Left renal pelvis (tissue), 4 donors: ENCODE measurements around the gene LHX5. TPM values are rescaled to one million over a fixed set of nuclear protein-coding genes. Genes with fewer than 3 reads are reported as not detected.

ENCODE experiments used
- DNase-seq, 4 donors: peaks; one replicate each; pipeline ENCODE4 v3.0.0-alpha.2; 2013; ENCODE audit warnings: low read depth in 4 of 4, low spot score in 3 of 4
- polyA plus RNA-seq, 4 donors: library from polyadenylated mRNA; unstranded; fragments of 120-200 nt; gene quantifications; one replicate each; pipeline ENCODE4 v1.2.1, GENCODE V29; 2013; ENCODE audit not compliant: insufficient read length in 4 of 4

The LHX5 gene
- polyA plus RNA-seq, 4 donors = not detected

DNA sequence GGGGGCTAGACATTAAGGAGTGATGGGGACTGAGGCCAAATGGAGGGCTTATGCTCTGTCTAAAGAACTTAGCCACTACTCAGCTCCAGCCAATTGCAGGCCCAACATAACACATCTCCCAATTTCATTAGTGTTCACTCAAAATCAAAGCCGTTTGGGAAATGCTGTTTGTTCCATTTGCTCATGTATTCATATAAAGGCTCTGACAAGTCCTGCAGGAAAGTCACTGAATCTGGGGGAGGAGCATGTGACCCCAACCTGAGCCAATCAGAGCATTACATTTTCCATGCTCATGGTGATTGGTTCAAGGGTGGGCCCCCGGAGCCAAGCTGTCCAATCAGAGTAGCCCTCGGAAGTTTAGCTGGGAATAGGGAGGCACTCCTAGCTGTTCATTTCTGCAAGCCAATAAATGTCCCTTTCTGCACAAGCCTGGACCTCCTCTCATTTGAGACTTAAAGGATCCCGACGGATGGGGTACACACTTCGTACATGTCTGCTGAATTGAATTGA is 28.6 kb downstream of the LHX5 start:
- no peak for DNase-seq

DNA sequence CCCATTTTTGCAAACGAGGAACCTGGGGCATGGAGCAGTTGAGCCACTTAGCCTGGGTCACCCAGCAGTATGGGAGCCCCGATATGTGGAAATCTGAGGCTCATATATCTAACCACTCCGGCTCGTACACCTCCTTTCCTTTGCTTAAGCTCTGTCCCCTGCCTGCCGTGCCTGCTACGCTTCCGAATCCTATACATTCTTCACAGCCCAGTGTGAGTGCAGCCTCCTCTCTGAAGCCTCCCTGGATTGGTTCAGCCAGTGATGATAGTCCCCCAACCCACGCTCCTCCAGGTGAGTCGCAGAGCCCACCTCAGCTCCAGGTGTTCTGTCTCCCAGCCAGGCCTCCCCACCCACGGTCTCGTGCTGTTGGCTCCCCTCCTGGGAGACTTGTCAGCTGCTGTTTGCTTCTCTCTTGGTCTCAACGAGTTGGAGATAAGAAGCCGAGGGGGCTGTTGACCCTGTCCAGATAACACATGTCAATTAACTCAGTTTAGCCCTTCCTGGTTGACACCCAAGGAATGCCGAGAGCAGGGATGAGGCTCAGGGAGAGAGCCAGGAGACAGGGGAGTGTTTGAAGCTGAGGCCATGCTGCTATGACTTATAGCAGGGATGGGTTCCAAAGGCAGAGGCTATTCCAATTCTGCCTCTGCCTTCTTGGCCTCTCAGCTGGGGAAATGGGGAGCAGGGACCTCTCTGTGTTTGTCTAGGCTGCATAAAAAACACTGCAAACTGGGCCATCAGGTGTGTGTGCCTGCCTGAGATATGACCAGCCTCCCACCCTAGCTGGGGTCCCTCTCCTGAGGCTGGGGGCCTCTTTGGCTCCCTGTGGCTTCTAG is 30.5 kb downstream of the LHX5 start:
- DNase-seq = no peak

DNA sequence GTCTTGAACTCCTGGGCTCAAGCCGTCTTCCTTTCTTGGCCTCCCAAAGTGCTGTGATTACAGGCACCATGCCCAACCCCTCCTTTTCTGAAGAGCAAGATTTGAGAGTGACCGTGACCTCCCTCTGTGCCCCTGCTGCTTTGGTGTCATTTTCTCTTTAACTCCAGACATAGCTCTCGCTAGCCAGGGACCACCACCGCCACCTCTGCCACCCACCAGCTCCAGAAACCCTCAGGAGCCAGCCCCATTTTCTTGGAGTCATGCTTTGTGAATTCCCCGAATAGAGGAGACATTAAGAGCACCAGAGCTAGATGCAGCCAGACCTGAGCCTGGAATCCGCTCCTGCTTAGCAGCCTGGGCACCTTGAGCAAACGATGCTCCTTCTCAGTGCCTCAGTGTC is 31.3 kb downstream of the LHX5 start:
- no peak for DNase-seq

DNA sequence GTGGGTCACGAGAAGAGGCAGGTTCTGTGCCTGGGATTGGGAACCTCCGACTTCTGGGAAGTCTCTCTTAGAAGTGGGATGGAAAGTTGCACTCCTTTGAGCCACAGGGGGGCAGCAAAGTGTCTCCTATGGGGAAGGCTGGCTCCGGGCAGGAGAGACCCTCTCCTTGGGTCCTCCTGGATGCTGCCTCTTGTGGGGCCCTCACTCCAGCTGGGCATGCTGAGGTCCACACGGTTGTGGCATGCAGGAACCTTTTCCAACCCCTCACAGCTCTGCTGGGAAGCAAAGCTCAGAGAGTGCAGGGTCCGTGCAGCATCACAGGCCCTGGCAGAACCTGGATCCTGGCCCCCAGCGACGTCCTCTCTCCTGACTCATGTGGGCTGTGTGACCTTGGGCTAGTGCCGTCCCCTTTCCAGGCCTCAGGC is 32.1 kb downstream of the LHX5 start:
- DNase-seq = peak in 1 of 4 donors; percentile 41

DNA sequence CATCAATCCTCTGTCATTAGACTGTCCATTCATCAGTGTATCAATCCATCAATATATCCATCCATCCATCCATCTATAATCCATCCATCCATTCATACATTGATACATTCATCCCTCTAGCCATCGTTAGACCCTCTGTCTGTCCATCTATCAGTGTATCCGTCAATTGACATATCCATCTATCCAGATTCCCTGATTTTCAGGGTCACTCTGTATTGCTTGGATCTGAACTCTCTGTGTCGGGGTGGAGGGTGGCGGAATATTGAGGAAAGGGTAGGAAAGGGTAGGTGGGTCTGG is 32.4 kb downstream of the LHX5 start:
- DNase-seq = no peak

DNA sequence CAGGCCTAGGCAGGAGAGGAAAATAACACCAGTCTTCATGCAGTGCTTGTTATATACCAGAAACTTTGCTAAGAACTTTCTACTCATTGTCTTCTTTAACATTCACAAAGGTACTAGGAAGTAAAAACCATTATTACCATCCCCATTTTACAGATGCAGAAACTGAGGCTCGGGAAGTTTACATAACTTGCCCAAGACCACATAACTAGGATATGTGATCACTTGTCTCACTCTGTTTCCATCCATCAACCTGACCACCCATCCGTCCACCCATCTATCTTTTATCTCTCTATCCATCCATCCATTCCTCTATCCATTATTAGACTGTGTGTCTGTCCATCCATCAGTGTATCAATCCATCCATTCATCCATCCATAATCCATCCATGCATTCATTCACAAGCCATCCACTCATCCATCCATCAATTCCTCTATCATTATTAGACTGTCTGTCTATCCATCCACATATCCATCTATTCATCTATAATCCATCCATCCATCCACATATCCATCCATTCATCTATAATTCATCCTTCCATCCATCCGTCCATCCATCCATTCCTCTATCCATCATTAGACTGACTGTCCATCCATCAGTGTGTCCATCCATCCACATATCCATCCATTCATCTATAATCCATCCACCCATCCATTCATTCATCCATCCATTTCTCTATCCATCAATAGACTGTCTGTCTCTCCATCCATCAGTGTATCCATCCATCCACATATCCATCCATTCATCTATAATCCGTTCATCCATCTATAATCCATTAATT is 33.0 kb downstream of the LHX5 start:
- DNase-seq = no peak

DNA sequence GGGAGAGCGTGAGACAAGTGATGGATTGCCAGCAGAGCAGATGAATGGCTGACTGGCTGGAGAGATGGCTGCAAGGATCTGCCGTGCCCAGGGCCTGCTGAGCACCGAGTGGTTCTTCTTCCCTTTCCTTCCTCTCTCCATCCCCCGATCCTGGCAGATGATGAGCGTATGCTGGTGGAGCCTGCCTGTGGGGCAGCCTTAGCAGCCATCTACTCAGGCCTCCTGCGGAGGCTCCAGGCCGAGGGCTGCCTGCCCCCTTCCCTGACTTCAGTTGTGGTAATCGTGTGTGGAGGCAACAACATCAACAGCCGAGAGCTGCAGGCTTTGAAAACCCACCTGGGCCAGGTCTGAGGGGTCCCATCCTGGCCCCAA is 34.0 kb downstream of the LHX5 start:
- no peak for DNase-seq

DNA sequence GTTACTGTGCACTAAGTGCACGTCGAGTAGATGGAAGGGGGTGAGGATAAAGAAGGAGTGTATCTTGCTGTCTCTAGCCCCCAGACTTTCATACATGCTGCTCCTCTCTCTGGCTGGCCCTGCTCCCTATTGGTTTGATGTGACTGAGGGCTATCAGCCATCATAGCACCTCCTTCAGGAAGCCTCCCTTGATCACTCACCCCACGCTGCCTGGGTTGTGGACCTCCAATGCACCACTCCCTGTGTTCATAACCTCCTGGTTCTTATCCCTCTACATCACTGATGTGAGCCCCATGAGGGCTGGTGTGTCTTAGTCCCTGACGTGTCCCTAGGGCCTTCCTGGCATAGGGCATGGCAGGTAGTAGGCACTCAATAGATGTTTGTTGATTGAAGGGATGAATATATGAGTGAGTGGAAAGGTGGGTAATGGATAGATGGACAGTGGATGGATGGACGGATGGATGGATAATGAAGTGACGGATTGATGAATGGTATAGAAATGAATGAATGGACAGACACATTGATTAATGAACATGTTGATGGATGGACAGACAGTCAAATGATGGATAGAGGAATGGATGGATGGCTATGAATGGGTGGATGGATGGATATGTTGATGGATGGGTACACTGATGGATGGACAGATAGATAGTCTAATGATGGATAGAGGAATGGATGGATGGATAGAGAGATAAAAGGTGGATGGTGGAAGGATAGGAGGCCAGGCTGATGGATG is 34.5 kb downstream of the LHX5 start:
- no peak for DNase-seq

DNA sequence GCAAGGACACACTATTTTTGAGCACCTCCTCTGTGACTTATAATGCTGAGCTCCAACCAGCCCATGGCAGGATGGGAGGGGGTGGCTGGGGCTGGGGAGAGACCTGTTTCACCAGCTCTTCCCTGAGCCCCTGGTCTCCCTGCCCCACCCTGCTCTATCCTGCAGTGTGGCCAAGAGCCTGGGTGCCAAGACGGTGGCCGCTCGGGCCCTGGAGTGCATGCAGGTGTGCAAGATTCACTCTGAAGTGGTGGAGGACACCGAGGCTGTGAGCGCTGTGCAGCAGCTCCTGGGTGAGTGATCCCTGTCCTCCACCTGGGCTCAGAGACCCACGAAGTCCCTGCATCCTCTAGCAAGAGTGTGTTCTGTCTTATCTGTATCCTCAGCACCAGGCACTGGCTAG is 35.1 kb downstream of the LHX5 start:
- DNase-seq = no peak

DNA sequence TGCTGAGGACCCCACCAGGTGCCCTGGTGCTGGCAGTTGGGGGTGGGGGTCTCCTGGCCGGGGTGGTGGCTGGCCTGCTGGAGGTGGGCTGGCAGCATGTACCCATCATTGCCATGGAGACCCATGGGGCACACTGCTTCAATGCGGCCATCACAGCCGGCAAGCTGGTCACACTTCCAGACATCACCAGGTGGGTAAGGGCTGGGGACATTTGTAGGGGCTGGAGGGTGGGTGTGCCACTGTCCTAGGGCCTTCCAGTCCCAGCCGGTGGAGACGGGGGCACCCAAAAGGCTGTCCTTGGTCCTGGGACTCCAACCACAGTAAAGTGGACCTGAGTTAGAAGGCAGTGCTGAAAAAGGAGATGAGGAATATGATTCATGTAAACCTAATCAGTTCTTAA is 36.3 kb downstream of the LHX5 start:
- DNase-seq = no peak

DNA sequence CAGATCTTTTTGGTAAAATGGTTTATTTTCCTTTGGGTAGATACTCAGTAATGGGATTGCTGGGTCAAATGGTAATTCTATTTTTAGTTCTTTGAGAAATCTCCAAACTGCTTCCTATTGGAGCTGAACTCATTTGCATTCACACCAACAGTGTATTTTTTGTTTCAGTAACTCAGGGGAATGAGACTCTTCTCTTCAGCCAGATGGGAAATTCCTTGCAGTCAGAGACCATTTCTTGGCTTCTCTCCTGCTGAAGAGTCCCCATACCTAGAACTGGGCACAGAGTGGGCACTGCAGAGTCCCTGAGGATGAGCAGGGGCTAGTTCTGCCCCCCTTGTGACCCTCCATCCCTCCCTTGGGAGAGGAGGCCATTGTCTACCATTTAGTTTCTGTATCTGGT is 38.7 kb downstream of the LHX5 start:
- DNase-seq = no peak

DNA sequence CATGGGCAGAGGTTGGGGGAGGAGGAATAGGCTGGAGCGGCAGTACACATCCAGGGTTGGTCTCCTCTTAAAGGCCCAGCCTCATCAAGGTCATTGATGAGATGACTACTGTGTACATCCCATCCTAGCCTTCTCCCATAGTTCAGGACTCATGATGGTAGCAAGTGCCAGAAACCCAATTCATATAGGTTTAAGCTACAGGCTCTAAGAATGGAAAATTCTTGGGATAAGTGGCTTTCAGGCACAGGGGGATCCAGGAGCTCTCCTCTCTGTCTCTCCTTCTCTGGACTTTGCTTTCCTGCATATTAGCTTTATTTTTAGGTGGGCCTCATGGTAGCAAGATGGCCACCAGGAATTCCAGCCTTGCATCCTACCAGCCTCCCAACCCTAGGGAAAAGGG is 43.2 kb downstream of the LHX5 start:
- DNase-seq = no peak

DNA sequence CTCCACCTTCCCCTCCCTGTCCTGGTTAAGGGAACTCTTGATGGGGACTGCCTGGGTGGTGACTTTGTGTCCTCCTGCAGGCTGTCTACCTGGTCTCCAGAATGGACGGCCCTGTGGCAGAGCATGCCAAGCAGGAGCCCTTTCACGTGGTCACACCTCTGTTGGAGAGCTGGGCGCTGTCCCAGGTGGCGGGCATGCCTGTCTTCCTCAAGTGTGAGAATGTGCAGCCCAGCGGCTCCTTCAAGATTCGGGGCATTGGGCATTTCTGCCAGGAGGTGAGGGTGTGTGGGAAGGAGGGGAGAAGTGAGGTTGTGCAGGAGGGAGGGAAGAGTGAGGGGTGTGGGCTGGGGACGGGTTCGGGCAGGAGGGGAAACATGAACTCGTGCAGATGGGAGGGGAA is 43.8 kb downstream of the LHX5 start:
- DNase-seq = no peak

DNA sequence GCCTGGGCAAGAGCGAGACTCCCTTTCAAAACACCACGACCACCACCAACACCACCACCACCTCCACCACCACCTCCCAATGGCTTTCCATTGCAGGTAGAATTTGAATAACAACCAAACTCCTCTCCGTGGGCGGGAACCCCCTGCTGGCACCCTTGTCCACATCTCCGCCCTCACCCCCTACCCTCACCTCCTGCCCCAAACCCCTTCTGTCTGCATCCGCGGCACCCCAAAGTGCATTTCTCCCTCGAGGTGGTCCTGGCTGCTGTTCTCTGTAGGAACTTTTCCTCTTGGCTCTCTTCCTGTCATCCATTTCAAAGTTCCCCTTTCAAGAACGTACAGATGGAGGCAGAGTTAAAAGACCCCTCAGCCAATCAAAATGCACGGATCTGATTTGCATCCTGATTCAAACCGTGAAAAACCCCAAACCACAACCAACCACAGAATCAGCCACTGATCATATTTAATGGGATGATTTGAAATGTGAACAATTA is 45.7 kb downstream of the LHX5 start:
- DNase-seq = no peak

DNA sequence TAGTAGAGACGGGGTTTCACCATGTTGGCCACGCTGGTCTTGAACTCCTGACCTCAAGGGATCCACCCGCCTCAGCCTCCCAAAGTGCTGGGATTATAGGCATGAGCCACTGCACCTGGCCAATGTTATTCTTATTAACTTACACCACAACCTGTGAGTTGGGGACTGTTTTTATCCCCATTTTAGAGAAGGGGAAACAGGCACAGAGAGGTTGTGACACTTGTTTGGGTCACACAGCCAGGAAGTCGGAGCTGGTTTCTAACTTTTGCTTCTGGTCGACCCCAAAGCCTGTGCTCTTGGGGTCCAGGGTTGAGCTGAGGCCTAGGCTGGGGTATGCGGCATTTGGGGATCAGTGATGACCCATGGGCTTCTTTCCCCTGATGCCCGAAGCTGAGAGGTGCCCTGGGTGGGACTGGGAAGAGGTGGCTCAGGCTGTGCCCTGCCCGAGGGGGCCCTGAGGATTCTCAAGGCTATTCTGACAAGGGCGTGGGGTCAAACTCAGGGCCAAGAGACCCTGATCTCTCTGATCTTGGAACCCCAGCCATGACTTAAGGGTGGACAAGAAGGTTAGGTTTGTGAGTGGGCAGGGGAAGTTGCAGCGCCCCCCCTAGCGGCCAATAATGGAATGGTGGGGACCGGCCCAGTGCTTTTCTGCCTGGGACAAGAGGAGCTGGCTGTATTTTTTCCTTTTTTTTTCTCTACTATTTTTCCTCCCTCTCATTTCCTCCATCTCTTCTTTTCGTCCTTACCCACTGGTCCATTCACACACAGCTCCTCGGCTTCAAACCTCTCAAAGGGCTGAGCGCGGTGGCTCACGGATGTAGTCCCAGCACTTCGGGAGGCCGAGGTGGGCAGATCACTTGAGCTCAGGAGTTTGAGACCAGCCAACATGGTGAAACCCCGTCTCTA is 46.5 kb downstream of the LHX5 start:
- no peak for DNase-seq

DNA sequence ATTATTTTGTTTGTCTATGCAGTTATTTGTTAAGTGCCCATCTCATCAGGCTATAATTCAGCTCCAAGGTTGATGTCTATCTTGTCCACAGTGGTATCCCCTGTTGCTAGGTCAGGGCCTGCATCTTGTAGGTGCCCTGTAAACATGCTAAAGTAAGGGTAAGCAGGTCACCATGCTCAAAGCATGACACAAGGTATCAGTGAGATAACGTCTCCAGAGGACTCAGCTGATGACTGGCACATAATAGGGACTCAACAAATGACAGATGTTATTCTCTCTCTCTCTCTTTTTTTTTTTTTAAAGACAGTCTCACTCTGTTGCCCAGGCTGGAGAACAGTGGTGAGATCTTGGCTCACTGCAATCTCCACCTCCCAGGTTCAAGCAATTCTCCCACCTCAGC is 47.2 kb downstream of the LHX5 start:
- no peak for DNase-seq

DNA sequence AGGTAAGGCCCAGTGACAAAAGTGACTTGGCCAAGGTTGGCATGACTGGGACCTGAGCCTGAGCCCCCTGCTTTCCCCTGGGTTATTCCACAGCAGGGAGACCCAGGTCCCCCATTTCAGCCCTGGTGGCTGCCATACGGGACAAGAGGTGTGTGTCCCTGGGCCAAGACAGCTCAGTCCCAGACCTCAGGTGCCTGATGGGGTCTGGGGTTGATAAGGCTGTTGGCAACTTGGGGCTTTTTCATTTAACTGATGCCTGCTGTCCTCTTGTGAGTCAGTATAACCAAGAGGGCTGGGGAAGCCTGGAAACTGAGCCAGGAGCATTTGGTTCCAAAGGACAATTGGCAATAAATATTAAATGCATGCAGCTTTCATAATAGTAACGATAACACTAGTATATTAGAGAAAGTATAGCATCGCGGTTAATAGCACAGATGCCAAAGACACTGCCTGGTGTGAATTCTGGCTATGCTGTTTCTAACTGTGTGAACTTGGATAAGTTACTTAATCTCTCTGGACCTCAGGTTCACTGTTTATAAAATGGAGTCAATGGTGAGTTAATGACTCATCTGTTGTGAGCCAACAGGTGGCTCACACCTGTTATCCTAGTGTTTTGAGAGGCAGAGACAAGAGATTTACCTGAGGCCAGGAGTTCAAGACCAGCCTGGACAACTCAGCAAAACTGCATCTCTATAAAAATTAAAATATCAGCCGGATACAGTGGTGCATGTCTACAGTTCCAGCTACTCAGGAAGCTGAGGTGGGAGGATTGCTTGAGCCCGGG is 48.6 kb downstream of the LHX5 start:
- no peak for DNase-seq

DNA sequence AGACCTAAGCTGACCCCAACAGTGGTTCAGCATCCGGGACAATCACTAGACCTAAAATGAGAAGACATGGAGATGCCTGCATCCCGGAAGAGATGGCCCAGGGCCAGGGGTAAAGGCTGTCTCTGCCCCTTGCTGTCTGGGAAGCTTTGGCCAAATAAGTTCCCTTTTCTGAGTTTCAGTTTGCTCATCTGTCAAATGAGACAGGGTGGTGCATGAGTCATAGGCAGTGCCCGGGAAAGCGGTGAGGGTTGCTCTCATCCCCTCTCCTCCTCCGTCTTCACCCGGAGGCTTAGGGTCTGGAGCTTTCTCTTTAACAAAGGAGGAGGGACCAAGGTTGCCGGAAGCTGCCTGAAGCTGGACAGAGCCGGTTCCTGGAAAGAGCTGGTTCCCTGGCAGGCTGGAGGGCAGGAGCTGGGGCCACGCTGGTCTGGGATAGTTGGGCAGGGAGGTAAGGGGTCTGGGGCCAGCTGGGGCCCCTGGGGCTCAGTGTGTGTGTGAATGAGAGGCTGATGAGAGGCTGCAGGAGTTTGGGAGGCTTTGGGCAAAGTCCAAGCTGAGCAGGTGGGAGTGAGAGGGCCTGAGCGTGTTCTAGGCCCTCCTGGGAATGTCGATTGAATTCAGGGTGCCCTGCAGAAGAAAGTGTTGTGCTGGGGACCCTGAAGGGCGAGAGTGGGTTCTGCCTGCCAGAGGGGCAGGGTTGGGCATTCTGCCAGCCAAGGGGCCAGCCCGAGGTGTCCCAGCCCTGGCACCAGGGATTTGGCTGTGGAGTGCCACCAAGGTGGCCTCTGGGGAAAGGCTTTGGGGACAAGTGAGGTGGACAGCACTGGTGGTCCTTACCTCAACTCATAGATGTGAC is 49.4 kb downstream of the LHX5 start, which contains the start of gene SDSL:
SDSL (plus strand) TSS at position 351 of the 856 bp plus-strand sequence. CDS start 5,603 bp downstream, outside the sequence.
- peak; percentile 38 to 63 (median 59) for DNase-seq
